Fibroblast of the aortic adventitia (primary cell): ENCODE results near the gene SEZ6L. TPM values are rescaled to one million over a fixed set of nuclear protein-coding genes. Genes with fewer than 3 reads are reported as not detected.

Experiments used
- DNase-seq: peaks from one replicate; pipeline ENCODE4 v3.0.0-alpha.2; 2010; ENCODE audit warnings: low read depth
- H3K4me3 ChIP-seq: 2 replicates; pipeline ENCODE4 v1.5.1; 2011; ENCODE audit warnings: low read depth, mild to moderate bottlenecking, control low read depth, low read length, moderate library complexity
- CTCF ChIP-seq: IDR thresholded peaks from 2 replicates; pipeline ENCODE4 v1.5.1; 2011; ENCODE audit warnings: mild to moderate bottlenecking, low read length, control low read depth, inconsistent platforms; ENCODE audit not compliant: insufficient read depth
- total RNA-seq: library from RNA; depleted of rRNA; stranded (reverse); fragments of >200 nt; gene quantifications from 2 replicates; pipeline ENCODE4 v1.2.3, GENCODE V29; 2012; ENCODE audit warnings: low replicate concordance

The SEZ6L gene
- total RNA-seq, 1 donor = under 0.01 TPM

GRCh38 chr22:26416670-26417276, 247.5 kb downstream of the SEZ6L start:
- DNase-seq = peak; percentile 80
- no peak overlapping the region for H3K4me3 ChIP-seq
- no peak for TF ChIP-seq CTCF

GRCh38 chr22:26417406-26417805, 248.1 kb downstream of the SEZ6L start:
- H3K4me3 ChIP-seq = no peak overlapping the region
- DNase-seq = no peak
- no peak for TF ChIP-seq CTCF

GRCh38 chr22:26418620-26419019, 249.4 kb downstream of the SEZ6L start:
- H3K4me3 ChIP-seq = no peak overlapping the region
- peak; percentile 46 for DNase-seq
- no peak for TF ChIP-seq CTCF

GRCh38 chr22:26426924-26427323, 257.7 kb downstream of the SEZ6L start:
- DNase-seq = no peak
- no peak for TF ChIP-seq CTCF
- H3K4me3 ChIP-seq = no peak overlapping the region

GRCh38 chr22:26428515-26429457, 259.5 kb downstream of the SEZ6L start, which contains the start of gene ASPHD2:
Gene ASPHD2, plus strand, starts transcription at chr22:26429260. Its CDS starts 4,356 bp downstream, at chr22:26433616.
- H3K4me3 ChIP-seq = peak within 1 kb of the TSS; percentile 74
- DNase-seq = peak; percentile 58
- TF ChIP-seq CTCF = no peak

- DNase-seq = no peak
- TF ChIP-seq CTCF = no peak
- peak overlapping the region; percentile 74 for H3K4me3 ChIP-seq
Measured at GRCh38 chr22:26429458-26430286, 260.4 kb downstream of the SEZ6L start.
